ENCODE results near the gene ATP5F1D. TPM values are rescaled to one million over a fixed set of nuclear protein-coding genes. Genes with fewer than 3 reads are reported as not detected.

ATP5F1D gene
- total RNA-seq, 2 donors from 2014 or later, result 144 to 159 TPM

GRCh38 chr19:1236576-1236975 is 5.0 kb upstream of the ATP5F1D start:
- Histone ChIP-seq H3K27me3 (ENCODE audit: control insufficient read depth, insufficient read depth, low read length, poor library complexity, severe bottlenecking) (no peaks in the 10 kb centered on the region), H3K4me3 (ENCODE audit: low read length) (peak overlapping the region; percentile 78), H3K9ac (ENCODE audit: extremely low read depth, low read length, poor library complexity, severe bottlenecking) (no peak overlapping the region), H3K36me3 (ENCODE audit: control insufficient read depth, insufficient read depth, low read length) (peaks cover 10% of the 10 kb centered on the region), H3K4me1 (ENCODE audit: control insufficient read depth, insufficient read depth, low read length) (no peaks in the 10 kb centered on the region), H3K9me3 (ENCODE audit: control insufficient read depth, low read length) (no peaks in the 10 kb centered on the region), H3K27ac (ENCODE audit: low read depth, low read length) (peak overlapping the region; percentile 85)
- Mint-ChIP-seq H3K9me3 (no peaks in the 10 kb centered on the region), H3K27ac (no peak overlapping the region), H3K4me1 (peaks cover 9% of the 10 kb centered on the region), H3K4me3 (peak overlapping the region; percentile 60), H3K27me3 (ENCODE audit: insufficient read depth) (no peaks in the 10 kb centered on the region), H3K36me3 (ENCODE audit: low read depth) (peaks cover 13% of the 10 kb centered on the region)
- no peak for TF ChIP-seq CTCF (conservative IDR thresholded peaks at IDR 0.05)
- no peak for DNase-seq
- 17 to 36% methylated on average over 6 to 38 of the region's 42 CpGs for WGBS, 2 experiments (ENCODE audit: insufficient coverage in 1 of 2, insufficient read length in 1 of 2)

- Histone ChIP-seq H3K9me3 (ENCODE audit: control insufficient read depth, low read length) (no peaks in the 10 kb centered on the region), H3K4me3 (ENCODE audit: low read length) (peak overlapping the region; percentile 78), H3K27me3 (ENCODE audit: control insufficient read depth, insufficient read depth, low read length, poor library complexity, severe bottlenecking) (no peaks in the 10 kb centered on the region), H3K4me1 (ENCODE audit: control insufficient read depth, insufficient read depth, low read length) (no peaks in the 10 kb centered on the region), H3K9ac (ENCODE audit: extremely low read depth, low read length, poor library complexity, severe bottlenecking) (peak overlapping the region; percentile 47), H3K27ac (ENCODE audit: low read depth, low read length) (peak overlapping the region; percentile 57), H3K36me3 (ENCODE audit: control insufficient read depth, insufficient read depth, low read length) (peaks cover 9% of the 10 kb centered on the region)
- H3K27ac Mint-ChIP-seq, result no peak overlapping the region
- TF ChIP-seq CTCF (conservative IDR thresholded peaks at IDR 0.05), result no peak
- H3K4me3 Mint-ChIP-seq, result peak overlapping the region; percentile 60
- no peaks in the 10 kb centered on the region for H3K9me3 Mint-ChIP-seq
- no peaks in the 10 kb centered on the region for H3K27me3 Mint-ChIP-seq (ENCODE audit: insufficient read depth)
- DNase-seq, result peak; percentile 67
- peaks cover 9% of the 10 kb centered on the region for H3K4me1 Mint-ChIP-seq
- WGBS, 2 experiments (ENCODE audit: insufficient coverage in 1 of 2, insufficient read length in 1 of 2), result 1 to 3% methylated on average over 23 to 60 of the region's 60 CpGs
- peaks cover 11% of the 10 kb centered on the region for H3K36me3 Mint-ChIP-seq (ENCODE audit: low read depth)
Observed at GRCh38 chr19:1237027-1237659, 4.4 kb upstream of the ATP5F1D start.

- H3K9me3 Mint-ChIP-seq, result no peaks in the 10 kb centered on the region
- TF ChIP-seq CTCF (conservative IDR thresholded peaks at IDR 0.05), result no peak
- Histone ChIP-seq H3K27ac (ENCODE audit: low read depth, low read length) (peak within 1 kb of the TSS; percentile 57), H3K4me1 (ENCODE audit: control insufficient read depth, insufficient read depth, low read length) (no peaks in the 10 kb centered on the region), H3K9ac (ENCODE audit: extremely low read depth, low read length, poor library complexity, severe bottlenecking) (peak within 1 kb of the TSS; percentile 47), H3K36me3 (ENCODE audit: control insufficient read depth, insufficient read depth, low read length) (peaks cover 3% of the 10 kb centered on the region), H3K4me3 (ENCODE audit: low read length) (peak within 1 kb of the TSS; percentile 78), H3K9me3 (ENCODE audit: control insufficient read depth, low read length) (no peaks in the 10 kb centered on the region), H3K27me3 (ENCODE audit: control insufficient read depth, insufficient read depth, low read length, poor library complexity, severe bottlenecking) (no peaks in the 10 kb centered on the region)
- peak; percentile 83 for DNase-seq
- H3K27ac Mint-ChIP-seq, result peak within 1 kb of the TSS; percentile 85
- peak within 1 kb of the TSS; percentile 76 for H3K4me3 Mint-ChIP-seq
- peaks cover 5% of the 10 kb centered on the region for H3K36me3 Mint-ChIP-seq (ENCODE audit: low read depth)
- H3K4me1 Mint-ChIP-seq, result peaks cover 9% of the 10 kb centered on the region
- WGBS, 2 experiments (ENCODE audit: insufficient coverage in 1 of 2, insufficient read length in 1 of 2), result 1% methylated on average over 18 to 87 of the region's 87 CpGs
- H3K27me3 Mint-ChIP-seq (ENCODE audit: insufficient read depth), result no peaks in the 10 kb centered on the region
Observed at GRCh38 chr19:1237754-1238368, 3.7 kb upstream of the ATP5F1D start, which contains the start of gene CBARP. Gene CBARP (minus strand): TSS chr19:1238005. CDS start chr19:1236100, 1,905 bp downstream.

Data from endodermal cell (in vitro differentiated cells).